NK-92 treated with Interleukin-12 subunit alpha and Interleukin-12 subunit beta, amount 100 ng/mL, for 24 hours (cell line): ENCODE data around the gene WDFY3.

Experiments used
- DNase-seq: peaks from one replicate; lab custom pipeline; 2025; lab: John Stamatoyannopoulos, UW

The WDFY3 gene

DNA sequence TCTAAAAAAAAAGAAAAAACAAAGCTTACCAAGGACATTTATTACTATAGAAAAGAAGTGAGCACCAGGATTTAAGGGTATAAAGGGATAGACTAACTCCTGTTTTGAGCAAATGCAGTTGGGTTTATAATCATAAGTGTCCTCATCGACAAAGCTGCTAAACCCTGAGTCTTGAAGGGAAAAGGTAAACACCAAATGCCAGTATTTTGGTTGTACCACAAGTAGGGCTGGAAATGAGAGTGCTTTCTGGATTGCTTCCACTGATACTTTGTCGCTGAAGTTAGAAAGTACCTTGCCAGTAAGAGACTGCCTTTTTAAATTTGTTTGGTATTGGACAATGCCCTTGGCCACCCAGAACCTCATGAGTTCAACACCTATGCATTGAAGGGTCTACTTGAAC is 53.7 kb downstream of the WDFY3 start:
- DNase-seq, result no peak

DNA sequence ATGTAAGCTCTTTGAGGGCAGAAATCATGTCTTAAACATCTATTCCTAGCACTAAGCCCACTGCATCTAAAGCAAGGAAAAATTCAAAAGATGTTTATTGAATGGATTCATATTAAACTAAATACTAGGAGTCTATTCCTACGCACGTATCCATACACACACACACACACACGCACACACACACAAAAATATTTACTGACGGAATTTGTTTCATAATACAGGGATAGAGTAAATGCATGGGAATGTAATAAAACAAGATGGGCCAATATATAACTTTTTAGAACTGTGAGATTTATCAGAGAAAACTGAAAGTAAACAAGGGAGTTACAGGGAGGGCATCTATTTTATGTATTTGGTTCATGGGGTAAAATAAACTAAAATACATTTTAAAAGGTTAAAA is 57.6 kb downstream of the WDFY3 start:
- no peak for DNase-seq

DNA sequence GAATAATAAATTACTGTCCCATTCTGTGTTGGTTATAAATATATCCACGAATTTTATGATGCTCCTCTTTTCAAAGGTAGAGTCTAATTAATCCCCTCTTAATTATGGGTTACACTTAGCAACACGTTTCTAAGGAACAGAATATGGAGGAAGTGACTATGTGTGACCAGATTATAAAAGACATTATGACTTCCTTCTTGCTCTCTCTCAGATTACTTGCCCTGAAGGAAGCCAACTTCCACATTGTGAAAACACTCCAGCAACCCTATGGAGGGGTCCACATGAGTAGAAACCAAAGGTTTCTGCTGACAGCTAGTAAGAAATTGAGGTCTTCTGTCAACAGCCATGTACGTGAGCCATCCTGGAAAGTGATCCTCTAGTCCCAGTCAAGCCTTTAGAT is 59.3 kb downstream of the WDFY3 start:
- DNase-seq, result no peak

DNA sequence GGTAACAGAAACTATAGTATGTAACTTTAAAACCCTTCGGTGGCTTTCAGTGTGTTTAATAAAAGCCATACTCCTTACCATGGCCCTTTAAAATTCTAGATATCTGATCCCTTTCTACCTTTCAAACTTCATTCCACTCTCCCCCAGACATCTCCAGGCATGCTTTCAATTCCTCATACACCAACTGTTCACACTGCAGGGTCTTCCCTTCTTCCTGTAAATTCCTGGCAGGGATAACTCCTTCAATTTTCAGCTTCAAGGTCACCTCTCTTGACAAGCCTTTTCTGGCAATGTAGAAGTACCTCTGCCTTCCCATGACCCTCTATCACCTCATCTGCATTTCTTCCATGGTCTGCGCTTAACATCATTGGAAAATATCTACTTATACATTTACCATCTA is 60.8 kb downstream of the WDFY3 start:
- no peak for DNase-seq

DNA sequence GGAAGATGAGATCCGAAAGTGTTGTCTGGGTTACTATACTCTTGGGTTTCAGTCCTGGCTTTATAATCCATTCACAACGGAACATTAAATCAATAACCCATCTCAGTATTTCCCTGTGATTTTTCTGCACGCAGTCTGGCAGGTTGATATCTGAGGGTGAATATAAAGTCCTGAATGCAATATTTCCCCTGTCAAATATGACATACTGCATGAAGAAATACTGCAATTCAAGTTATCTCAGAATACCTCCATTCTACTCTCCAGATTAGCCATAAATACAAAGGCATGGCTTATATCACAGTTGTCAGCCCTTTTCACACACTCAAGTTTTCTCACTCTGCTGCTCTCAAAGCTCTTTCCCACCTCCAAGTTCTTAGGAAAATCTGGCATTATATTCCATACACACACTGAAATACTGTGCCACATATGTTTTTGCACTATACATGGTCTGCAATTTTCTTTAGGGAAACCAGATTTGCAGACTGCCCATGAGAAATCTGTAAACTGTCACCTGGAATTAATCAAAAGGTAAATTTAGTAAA is 64.7 kb downstream of the WDFY3 start:
- DNase-seq, result no peak

DNA sequence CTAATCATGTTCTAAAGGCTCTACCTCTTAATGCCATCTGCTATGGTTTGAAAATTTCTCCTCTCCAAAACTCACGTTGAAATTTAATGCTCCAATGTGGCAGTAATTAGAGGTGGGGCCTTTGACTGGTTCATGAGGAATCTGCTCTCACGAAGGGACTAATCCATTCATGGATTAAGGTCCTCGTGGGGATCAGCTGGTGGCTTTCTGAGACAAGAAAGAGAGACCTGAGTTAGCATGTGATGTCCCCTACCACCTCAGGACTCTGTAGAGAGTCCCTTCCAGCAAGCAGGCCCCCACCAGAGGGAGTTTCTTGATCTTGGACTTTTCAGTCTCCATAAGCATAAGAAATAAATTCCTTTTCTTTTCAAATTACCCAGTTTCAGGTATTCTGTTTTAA is 65.3 kb downstream of the WDFY3 start:
- DNase-seq, result no peak

DNA sequence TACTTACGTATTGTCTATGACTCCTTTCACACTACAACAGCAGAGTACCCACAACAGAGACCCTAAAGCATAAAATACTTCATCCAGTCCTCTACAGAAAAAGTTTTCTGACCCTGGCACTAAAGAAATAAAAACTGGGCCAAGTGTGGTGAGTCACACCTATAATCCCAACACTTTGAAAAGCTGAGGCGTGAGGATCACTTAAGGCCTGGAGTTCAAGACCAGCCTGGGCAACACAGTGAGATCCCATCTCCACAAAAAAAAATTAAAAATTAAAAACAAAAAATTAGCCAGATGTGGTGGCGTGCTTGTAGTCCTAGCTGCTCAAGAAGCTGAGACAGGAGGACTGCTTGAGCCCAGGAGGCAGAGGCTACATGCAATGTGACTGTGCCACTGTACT is 66.9 kb downstream of the WDFY3 start:
- no peak for DNase-seq

DNA sequence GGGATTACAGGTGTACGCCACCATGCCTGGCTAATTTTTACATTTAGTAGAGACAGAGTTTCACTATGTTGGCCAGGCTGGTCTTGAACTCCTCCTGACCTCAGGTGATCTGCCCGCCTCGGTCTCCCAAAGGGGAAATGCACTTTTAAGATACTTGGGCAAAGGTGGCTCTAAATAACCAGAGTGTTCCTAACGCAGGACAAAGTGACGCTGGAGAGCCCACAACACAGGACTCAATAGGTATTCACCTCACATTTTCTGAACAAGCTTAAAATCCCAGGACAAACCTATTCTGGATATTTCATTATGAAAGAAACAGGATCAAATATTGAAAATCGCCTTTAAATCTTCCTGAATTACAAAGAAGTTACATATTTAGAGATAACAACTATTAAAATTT is 69.0 kb downstream of the WDFY3 start:
- DNase-seq, result no peak

DNA sequence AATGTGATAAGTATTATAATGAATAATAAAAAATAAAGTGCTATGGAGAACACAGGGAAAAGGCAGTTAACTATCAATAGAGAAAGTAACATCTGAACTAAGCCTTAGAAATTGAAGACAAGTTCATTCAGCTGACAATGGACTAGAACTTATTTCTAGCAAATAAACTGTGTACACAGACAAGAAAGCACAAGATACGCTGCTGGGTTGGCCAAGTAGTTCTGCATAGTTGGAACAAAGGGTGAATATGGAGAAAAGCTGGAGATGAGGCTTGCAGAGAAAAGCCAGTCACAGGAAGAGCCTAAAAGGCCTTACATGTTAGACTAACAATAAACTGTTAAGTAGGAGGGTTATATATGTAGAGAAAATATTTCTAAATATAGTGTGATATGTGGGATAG is 71.2 kb downstream of the WDFY3 start:
- no peak for DNase-seq

DNA sequence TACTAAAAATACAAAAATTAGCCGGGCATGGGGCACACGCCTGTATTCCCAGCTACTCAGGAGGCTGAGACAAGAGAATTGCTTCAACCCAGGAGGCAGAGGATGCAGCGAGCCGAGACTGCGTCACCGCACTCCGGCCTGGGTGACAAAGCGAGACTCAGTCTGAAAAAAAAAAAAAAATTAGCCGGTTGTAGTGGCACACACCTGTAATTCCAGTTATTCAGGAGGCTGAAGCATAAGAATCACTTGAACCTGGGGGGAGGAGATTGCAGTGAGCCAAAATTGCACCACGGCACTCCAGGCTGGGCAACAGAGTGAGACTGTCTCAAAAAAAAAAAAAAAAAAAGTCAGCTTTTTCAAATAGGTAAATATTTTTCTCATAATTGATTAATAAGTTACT is 71.9 kb downstream of the WDFY3 start:
- no peak for DNase-seq

DNA sequence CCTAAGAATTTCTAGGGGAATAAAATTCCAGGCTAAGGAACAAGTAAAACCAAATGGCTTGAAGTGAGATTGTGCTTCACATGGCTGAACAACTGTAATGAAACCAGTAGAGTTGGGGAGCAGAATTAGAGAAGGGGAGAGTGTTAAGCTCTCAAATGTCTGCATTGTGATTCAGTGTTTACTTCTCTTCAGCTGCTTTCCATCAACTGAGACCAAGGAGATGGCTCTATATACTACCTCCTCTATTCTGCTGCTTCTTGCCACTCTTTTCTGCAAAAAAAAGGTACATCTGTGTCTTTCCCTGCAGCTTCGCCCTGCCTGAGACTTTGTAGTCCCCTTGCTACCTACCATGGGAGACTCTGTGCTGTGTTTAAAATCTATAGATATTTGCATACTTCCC is 73.5 kb downstream of the WDFY3 start:
- DNase-seq, result no peak

DNA sequence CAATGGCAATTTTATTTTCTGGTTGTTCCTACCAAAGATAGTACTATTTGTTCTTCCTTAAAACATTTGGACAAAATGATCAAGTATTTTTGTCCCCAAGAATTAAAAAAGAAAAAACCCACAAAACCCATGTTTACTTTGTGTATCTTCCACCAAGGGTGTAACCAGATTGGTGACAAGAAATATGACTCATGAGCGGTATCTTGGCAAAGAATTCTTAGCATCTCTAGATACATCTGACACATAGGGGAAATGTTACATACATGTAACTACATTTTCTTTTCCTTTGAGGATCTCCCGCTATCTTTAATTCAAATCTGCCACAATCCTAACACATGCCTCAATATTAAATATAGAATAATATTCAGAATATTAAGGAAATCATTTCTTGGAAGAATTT is 78.7 kb downstream of the WDFY3 start:
- DNase-seq, result no peak

DNA sequence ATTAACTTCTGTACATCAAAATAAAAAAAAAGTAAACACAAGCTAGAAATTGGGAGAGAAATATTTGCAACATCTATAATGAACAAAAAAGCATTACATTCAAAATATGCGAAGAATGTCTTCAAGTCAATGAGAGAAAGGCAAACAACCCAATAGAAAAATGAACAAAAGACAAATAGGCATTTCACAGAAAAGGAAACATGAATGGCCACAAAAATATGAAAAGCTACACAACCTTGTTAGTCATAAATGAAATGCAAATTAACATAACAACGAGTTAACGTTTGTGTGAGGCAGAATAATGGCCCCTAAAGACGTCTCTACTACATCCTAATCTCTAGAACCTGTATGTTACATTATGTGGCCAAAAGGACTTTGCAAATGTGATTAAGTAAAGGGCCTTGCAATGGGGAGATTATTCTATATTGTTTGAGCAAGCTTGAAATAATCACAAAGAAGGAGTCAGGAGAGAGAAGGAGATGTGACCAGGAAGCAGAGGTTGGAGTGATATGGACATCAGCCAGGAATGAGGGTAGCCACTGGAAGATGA is 86.8 kb downstream of the WDFY3 start:
- no peak for DNase-seq

DNA sequence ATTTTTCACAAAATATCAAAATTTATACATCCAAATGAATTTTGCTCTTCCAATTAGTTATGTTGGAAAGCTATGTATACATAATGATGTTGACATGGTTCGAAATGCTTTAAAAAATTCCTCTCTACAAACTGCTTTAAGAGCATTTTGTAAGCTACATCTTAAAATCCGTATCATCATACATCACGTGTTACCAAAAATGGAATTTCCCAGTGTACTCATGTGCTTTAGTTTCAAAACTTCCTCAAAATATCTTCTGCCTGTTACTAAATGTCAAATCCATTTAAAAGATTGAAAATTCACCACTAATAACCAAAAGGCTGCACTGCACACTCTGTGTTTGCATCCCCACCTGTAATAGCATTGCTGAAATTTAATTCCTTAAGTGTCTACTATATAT is 87.9 kb downstream of the WDFY3 start:
- DNase-seq, result no peak

DNA sequence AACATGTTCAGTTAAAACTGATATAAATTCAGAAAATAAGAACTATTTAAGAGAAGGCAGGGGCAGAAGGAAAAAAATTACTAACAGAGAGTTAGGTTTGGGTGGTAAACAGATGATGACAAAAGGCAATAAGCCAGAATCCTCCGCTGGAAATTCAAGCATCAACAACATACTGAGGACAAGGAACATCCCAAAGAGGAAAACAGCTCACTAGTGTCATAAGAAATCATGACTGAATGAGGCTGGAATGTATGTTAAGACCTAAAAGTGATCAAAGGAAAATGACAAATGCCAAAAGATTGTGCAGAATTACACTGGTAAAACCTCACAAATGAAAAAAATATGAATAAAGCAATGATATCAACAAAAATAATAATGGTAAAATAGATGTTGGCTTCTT is 88.4 kb downstream of the WDFY3 start:
- DNase-seq, result no peak

DNA sequence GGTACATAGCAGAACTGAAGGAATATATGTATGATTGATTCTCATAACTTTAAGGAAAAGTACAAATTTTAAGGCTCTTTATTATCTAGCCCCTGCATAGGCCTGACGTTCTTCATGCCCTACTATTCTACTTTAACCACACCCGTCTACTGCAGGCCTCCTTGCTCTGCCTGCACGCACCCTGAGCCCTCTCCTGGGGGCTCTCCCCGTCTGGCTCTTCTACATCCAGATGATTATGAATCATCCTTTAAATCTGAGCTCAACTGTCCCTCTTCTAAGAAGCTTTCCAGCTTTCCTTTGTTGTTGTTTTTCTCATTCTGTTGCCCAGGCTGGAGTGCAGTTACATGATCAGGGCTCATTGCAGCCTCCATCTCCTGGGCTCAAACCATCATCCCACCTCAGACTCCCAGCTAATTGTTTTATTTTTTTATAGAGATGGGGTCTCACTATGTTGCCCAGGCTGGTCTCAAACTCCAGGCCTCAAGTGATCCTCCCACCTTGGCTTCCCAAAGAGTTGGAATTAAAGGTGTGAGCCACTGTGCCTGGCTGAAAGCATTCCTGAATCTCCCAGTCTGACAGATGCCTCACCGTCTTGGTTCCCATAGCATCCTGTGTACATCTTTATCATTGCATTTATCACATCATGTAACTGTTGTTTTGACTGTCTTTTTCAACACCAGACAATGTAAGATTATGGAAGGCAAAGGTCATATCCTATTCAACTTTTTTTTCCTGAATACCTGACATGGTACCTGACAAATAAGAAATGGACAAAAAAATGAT is 89.2 kb downstream of the WDFY3 start:
- no peak for DNase-seq

DNA sequence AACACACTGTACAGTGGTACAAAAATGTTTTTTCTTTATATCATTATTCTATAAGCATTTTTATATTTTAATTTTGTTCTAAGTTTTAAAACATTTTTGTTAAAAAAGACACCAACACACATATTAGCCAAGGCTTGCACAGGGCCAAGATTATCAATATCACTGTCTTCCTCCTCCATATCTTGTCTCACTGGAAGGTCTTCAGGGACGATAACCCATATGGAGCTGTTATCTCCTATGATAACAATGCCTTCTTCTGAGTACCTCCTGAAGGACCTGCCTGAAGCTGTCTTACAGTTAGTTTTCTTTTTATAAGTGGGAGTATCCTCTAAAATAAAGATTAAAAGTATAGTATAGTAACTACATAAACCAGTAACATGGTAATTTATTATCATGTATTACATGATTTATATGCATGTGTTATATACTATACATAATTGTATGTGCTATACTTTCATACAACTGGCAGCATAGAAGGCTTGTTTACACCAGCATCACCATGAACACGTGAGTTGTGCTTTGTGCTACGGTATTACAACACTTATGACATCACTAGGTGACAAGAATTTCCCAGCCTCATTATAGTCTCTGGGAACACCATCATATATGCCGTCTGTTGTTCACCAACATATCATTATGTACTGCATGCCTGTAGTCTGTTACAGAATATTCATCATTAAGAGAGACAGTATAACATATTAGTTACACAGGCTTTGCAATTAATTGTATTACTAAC is 90.7 kb downstream of the WDFY3 start:
- DNase-seq, result no peak

DNA sequence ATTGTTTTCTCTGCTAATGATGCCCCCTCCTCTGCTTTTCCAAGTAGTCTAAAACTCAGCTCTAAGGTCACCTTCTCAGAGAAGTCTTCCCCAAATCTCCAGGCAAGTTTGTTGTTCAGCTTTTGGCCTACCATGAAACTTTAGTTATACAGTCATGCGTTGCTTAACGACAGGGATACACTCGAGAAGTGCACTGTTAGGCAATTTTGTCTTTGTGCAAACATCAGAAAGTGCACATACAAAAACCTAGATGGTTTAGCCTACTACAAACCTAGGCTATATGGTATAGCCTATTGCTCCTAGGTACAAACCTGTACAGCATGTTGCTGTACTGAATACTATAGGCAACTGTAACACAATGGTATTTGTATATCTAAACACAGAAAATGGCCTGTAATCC is 91.9 kb downstream of the WDFY3 start:
- DNase-seq, result no peak

DNA sequence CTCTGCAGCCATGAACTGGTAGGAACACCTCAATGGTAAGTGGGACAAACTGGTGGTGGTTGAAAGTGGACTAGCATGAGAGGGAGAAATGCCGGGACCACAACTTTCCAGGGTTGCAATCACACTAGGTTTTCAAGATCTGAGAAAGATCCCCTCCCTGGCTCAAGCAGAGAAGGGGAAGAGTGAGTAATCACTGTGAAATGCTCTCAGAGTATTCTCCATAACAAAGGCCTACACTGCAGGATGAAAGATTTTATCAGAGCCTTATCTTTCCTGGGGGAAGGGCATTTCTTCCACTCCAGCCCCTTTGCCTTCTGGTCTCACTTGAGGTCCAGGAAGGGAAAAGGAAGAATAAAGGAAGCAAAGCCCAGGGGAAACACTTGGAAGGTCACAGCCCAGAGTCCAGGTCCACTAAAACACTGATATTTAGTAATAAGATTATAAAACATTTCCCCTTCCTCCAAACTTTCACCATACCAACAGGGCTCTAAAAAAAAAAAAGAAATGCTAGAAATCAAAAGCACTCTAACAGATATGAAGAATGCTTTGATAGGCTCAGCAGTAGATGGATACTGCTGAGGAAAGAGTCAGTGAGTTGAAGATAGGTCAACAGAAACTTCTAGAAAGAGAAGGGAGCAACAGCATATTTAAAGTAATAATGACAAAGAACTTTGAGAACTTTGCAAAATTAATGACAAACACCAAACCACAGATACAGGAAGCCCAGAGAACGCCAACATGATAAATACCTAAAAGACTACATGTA is 95.9 kb downstream of the WDFY3 start:
- DNase-seq, result no peak

DNA sequence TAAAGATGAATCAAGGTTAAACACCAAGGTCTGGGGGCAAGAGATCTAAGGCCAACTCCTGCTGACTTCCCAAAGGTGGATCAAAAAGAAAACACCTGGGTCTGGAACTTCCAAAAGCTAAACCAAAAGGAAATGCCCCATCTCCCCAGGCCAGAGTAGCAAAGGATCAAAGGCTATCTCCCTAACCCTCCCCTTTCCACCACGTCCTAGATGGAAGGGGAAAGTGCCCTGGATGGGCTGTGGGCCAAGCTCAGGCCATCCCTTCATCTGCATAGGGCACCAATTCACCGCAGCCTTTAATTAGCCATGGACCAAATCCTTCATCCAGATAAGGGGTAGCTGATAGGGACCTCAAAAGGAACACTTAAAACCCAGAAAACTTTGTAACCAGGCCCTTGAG is 100.2 kb downstream of the WDFY3 start:
- no peak for DNase-seq

DNA sequence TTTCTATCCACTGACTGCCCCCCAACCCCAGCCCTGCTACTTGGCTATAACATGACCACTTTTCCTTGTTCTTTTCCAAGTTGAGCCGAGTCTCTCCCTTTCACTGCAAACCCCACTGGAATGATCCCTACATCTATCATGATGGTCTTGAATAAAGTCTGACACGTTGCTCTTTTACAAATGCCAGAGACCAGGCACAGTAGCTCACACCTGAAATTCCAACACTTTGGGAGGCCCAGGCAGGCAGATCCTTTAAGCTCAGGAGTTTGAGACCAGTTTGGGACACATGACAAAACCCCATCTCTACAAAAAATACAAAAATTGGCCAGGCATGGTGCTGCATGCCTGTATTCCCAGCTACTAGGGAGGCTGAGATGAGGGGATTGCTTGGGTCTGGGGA is 100.9 kb downstream of the WDFY3 start:
- no peak for DNase-seq

DNA sequence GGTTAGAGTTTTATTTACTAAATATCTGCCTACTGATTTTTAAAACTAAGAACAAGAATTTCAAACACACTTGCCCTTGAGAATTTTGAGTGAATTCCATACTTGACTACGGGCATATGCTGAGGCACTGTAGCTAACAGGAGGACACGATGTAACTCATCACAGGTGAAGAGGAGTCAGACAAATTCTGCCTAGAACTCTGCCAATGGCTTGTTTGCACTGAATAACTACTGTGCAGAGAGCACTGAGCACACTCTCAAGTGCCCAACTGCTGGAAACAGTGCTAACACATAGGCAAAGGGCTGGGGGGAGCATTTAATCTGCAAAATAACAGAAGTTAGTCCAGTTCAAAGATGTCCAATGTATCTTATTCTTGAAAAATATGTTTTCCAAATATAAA is 104.4 kb downstream of the WDFY3 start:
- no peak for DNase-seq

DNA sequence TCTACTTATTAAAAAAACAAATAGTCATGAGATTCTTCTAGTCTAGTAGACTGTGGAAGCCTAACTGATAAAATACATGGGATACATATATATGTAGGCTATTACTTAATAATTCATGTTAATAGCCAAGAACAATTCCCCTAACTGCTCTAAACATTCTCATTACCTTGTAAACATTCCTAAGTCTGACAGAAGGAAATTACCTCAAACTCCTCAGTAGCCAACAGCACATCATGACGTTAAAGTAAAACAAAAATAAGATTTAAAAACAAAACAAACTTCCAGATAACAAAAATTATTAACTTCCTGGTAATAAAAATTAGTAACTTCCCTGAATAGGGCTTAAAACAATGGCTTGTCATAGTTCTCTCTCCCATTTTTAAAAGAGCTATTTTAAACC is 109.2 kb downstream of the WDFY3 start:
- no peak for DNase-seq
